HEK293 (cell line): ENCODE data around the gene AFG1L.

ENCODE experiments used
- BCL11B ChIP-seq: fragments of 450-650 bp; formaldehyde crosslinking; IDR thresholded peaks from 2 replicates; pipeline ENCODE4 v1.5.1; 2016; ENCODE audit warnings: low read depth, missing biosample characterization, missing genetic modification characterization
- GLIS1 ChIP-seq: fragments of 450-650 bp; formaldehyde crosslinking; IDR thresholded peaks from 2 replicates; pipeline ENCODE4 v1.5.1; 2016; ENCODE audit warnings: missing biosample characterization, missing genetic modification characterization
- HOXD13 ChIP-seq: sonication (generic); formaldehyde crosslinking; IDR thresholded peaks from 2 replicates; pipeline ENCODE4 v1.8.0; 2022; ENCODE audit warnings: missing genetic modification reagents, borderline replicate concordance
- KLF7 ChIP-seq: fragments of 450-650 bp; formaldehyde crosslinking; IDR thresholded peaks from 2 replicates; pipeline ENCODE4 v1.5.1; 2016; ENCODE audit warnings: missing biosample characterization, missing genetic modification characterization, borderline replicate concordance
- MYNN ChIP-seq: fragments of 450-650 bp; formaldehyde crosslinking; IDR thresholded peaks from 2 replicates; pipeline ENCODE4 v1.5.1; 2016; ENCODE audit warnings: missing biosample characterization, missing genetic modification characterization, borderline replicate concordance
- MZF1 ChIP-seq: fragments of 450-650 bp; formaldehyde crosslinking; IDR thresholded peaks from 2 replicates; pipeline ENCODE4 v1.5.1; 2017; ENCODE audit warnings: missing biosample characterization, missing genetic modification characterization, borderline replicate concordance
- PATZ1 ChIP-seq: fragments of 450-650 bp; formaldehyde crosslinking; IDR thresholded peaks from 2 replicates; pipeline ENCODE4 v1.5.1; 2016; ENCODE audit warnings: missing biosample characterization, missing genetic modification characterization
- PRDM2 ChIP-seq: fragments of 450-650 bp; formaldehyde crosslinking; IDR thresholded peaks from 2 replicates; pipeline ENCODE4 v1.5.1; 2016; ENCODE audit warnings: missing biosample characterization, missing genetic modification characterization, borderline replicate concordance
- SCRT1 ChIP-seq: fragments of 450-650 bp; formaldehyde crosslinking; IDR thresholded peaks from 2 replicates; pipeline ENCODE4 v1.5.1; 2016; ENCODE audit warnings: missing biosample characterization, missing genetic modification characterization, borderline replicate concordance
- SP3 ChIP-seq: fragments of 450-650 bp; formaldehyde crosslinking; IDR thresholded peaks from 2 replicates; pipeline ENCODE4 v1.5.1; 2016; ENCODE audit warnings: missing biosample characterization, missing genetic modification characterization
- ZFP3 ChIP-seq: fragments of 450-650 bp; formaldehyde crosslinking; IDR thresholded peaks from 2 replicates; pipeline ENCODE4 v1.5.1; 2016; ENCODE audit warnings: low read depth, missing biosample characterization, missing genetic modification characterization
- ZNF112 ChIP-seq: fragments of 450-650 bp; formaldehyde crosslinking; IDR thresholded peaks from 2 replicates; pipeline ENCODE4 v1.5.0; 2017; ENCODE audit warnings: missing biosample characterization, missing genetic modification characterization
- ZNF133 ChIP-seq: fragments of 450-650 bp; formaldehyde crosslinking; IDR thresholded peaks from 2 replicates; pipeline ENCODE4 v1.5.1; 2016; ENCODE audit warnings: missing biosample characterization, missing genetic modification characterization
- ZNF16 ChIP-seq: fragments of 450-650 bp; formaldehyde crosslinking; IDR thresholded peaks from 2 replicates; pipeline ENCODE4 v1.5.1; 2016; ENCODE audit warnings: low read depth, missing biosample characterization, missing genetic modification characterization
- ZNF211 ChIP-seq: fragments of 450-650 bp; formaldehyde crosslinking; IDR thresholded peaks from 2 replicates; pipeline ENCODE4 v1.5.1; 2016; ENCODE audit warnings: low read depth, missing biosample characterization, missing genetic modification characterization
- ZNF274 ChIP-seq, 2 experiments: fragments of 200-500 bp in 1 of 2; fragments of 450-650 bp in 1 of 2; sonication (Bioruptor generic) in 1 of 2; formaldehyde crosslinking in 1 of 2; IDR thresholded peaks; 2 replicates each; pipeline versions ENCODE4 v1.5.1 to v1.6.1; 2014 to 2016; ENCODE audit warnings: borderline replicate concordance in 1 of 2, inconsistent platforms in 1 of 2, low read length in 1 of 2, missing biosample characterization in 1 of 2, missing genetic modification characterization in 1 of 2
- ZNF292 ChIP-seq: fragments of 450-650 bp; formaldehyde crosslinking; IDR thresholded peaks from 2 replicates; pipeline ENCODE4 v1.5.1; 2016; ENCODE audit warnings: low read depth, missing biosample characterization, missing genetic modification characterization, borderline replicate concordance
- ZNF354C ChIP-seq: fragments of 450-650 bp; formaldehyde crosslinking; IDR thresholded peaks from 2 replicates; pipeline ENCODE4 v1.5.1; 2016; ENCODE audit warnings: missing biosample characterization, missing genetic modification characterization, low read depth, borderline replicate concordance
- ZNF433 ChIP-seq: fragments of 450-650 bp; formaldehyde crosslinking; IDR thresholded peaks from 2 replicates; pipeline ENCODE4 v1.5.1; 2016; ENCODE audit warnings: missing biosample characterization, missing genetic modification characterization, low read depth
- ZNF473 ChIP-seq: fragments of 450-650 bp; formaldehyde crosslinking; IDR thresholded peaks from 2 replicates; pipeline ENCODE4 v1.5.1; 2017; ENCODE audit warnings: missing biosample characterization, missing genetic modification characterization
- ZNF488 ChIP-seq: fragments of 450-650 bp; formaldehyde crosslinking; IDR thresholded peaks from 2 replicates; pipeline ENCODE4 v1.5.1; 2016; ENCODE audit warnings: missing biosample characterization, missing genetic modification characterization
- ZNF514 ChIP-seq: fragments of 450-650 bp; formaldehyde crosslinking; IDR thresholded peaks from 2 replicates; pipeline ENCODE4 v1.5.1; 2016; ENCODE audit warnings: missing biosample characterization, missing genetic modification characterization
- ZNF548 ChIP-seq: fragments of 450-650 bp; formaldehyde crosslinking; IDR thresholded peaks from 2 replicates; pipeline ENCODE4 v1.5.1; 2016; ENCODE audit warnings: missing biosample characterization, missing genetic modification characterization
- ZNF555 ChIP-seq: fragments of 450-650 bp; formaldehyde crosslinking; conservative IDR thresholded peaks from 2 replicates; pipeline ENCODE4 v1.5.1; 2017; ENCODE audit warnings: missing biosample characterization, mild to moderate bottlenecking, missing genetic modification characterization, inconsistent platforms
- ZNF571 ChIP-seq: fragments of 450-650 bp; formaldehyde crosslinking; IDR thresholded peaks from 2 replicates; pipeline ENCODE4 v1.5.0; 2017; ENCODE audit warnings: missing biosample characterization, missing genetic modification characterization
- ZNF585B ChIP-seq: fragments of 450-650 bp; formaldehyde crosslinking; IDR thresholded peaks from 2 replicates; pipeline ENCODE4 v1.5.1; 2016; ENCODE audit warnings: missing biosample characterization, missing genetic modification characterization
- ZNF645 ChIP-seq: fragments of 450-650 bp; formaldehyde crosslinking; IDR thresholded peaks from 2 replicates; pipeline ENCODE4; 2016; ENCODE audit warnings: missing biosample characterization, missing genetic modification characterization
- ZNF701 ChIP-seq: fragments of 450-650 bp; formaldehyde crosslinking; IDR thresholded peaks from 2 replicates; pipeline ENCODE4 v1.5.1; 2016; ENCODE audit warnings: missing biosample characterization, missing genetic modification characterization
- ZNF791 ChIP-seq: fragments of 450-650 bp; formaldehyde crosslinking; IDR thresholded peaks from 2 replicates; pipeline ENCODE4 v1.5.1; 2016; ENCODE audit warnings: missing biosample characterization, missing genetic modification characterization
- ZXDB ChIP-seq: fragments of 450-650 bp; formaldehyde crosslinking; IDR thresholded peaks from 2 replicates; pipeline ENCODE4 v1.5.1; 2016; ENCODE audit warnings: missing biosample characterization, missing genetic modification characterization

AFG1L gene

GRCh38 chr6:108541843-108542759 is 247.2 kb downstream of the AFG1L start (continued):
- TF ChIP-seq ZNF274 (IDR thresholded peaks at IDR 0.05; ENCODE audit: low read length) = no peak
- TF ChIP-seq ZNF274 (tag by site-specific recombination; IDR thresholded peaks at IDR 0.05; ENCODE audit: borderline replicate concordance) = no peak
- no peak for TF ChIP-seq ZNF473
- no peak for TF ChIP-seq ZNF354C (tag by site-specific recombination)
- no peak for TF ChIP-seq ZNF16 (tag by site-specific recombination)
- no peak for TF ChIP-seq ZNF514 (tag by site-specific recombination)
- TF ChIP-seq SP3 (tag by site-specific recombination) = no peak; the same call in 1 of the 2 replicates
- peak; percentile 12; the same call in 1 of the 2 replicates for TF ChIP-seq ZXDB
- no peak for TF ChIP-seq ZNF548
- TF ChIP-seq SCRT1 = peak; percentile 88; the same call in 1 of the 2 replicates
- TF ChIP-seq HOXD13 (CRISPR knock-in tag) = no peak
- TF ChIP-seq PATZ1 = no peak
- no peak for TF ChIP-seq ZNF555 (tag by site-specific recombination)
- no peak for TF ChIP-seq ZNF645 (tag by site-specific recombination)
- TF ChIP-seq ZNF112 (tag by site-specific recombination) = no peak
- TF ChIP-seq KLF7 (tag by site-specific recombination) = no peak
- TF ChIP-seq MYNN (tag by site-specific recombination) = no peak
- no peak for TF ChIP-seq ZNF433 (tag by site-specific recombination)
- no peak for TF ChIP-seq BCL11B
- TF ChIP-seq ZFP3 = no peak
- TF ChIP-seq GLIS1 (tag by site-specific recombination) = no peak
- TF ChIP-seq ZNF571 (tag by site-specific recombination) = no peak
- no peak for TF ChIP-seq ZNF133 (tag by site-specific recombination)
- TF ChIP-seq PRDM2 = no peak
- TF ChIP-seq ZNF701 = no peak
- TF ChIP-seq MZF1 (tag by site-specific recombination) = no peak
- no peak for TF ChIP-seq ZNF292 (tag by site-specific recombination)
- no peak for TF ChIP-seq ZNF585B (tag by site-specific recombination)
- TF ChIP-seq ZNF211 (tag by site-specific recombination) = no peak
- TF ChIP-seq ZNF488 = no peak
- no peak for TF ChIP-seq ZNF791
